22Rv1 (cell line): ENCODE measurements around the gene SDK1.
A peak's percentile ranks its signal among the peaks of the same experiment; 100 is the strongest.

ENCODE experiments used
- H3K27ac ChIP-seq: fragments of 450-650 bp; 2 replicates; pipeline ENCODE4 v1.5.1; 2017
- ZFX ChIP-seq: fragments of 450-650 bp; IDR thresholded peaks from 2 replicates; pipeline ENCODE4 v1.6.1; 2017; ENCODE audit warnings: antibody characterized with exemption, borderline replicate concordance
- TF ChIP-seq, protein P1 (sequence below): fragments of 450-650 bp; IDR thresholded peaks from 2 replicates; pipeline ENCODE4 v1.5.1; 2017; ENCODE audit warnings: mild to moderate bottlenecking

Gene SDK1

GRCh38 chr7:3591219-3591618 lies 290.2 kb downstream of the SDK1 start:
- TF ChIP-seq, protein P1, sequence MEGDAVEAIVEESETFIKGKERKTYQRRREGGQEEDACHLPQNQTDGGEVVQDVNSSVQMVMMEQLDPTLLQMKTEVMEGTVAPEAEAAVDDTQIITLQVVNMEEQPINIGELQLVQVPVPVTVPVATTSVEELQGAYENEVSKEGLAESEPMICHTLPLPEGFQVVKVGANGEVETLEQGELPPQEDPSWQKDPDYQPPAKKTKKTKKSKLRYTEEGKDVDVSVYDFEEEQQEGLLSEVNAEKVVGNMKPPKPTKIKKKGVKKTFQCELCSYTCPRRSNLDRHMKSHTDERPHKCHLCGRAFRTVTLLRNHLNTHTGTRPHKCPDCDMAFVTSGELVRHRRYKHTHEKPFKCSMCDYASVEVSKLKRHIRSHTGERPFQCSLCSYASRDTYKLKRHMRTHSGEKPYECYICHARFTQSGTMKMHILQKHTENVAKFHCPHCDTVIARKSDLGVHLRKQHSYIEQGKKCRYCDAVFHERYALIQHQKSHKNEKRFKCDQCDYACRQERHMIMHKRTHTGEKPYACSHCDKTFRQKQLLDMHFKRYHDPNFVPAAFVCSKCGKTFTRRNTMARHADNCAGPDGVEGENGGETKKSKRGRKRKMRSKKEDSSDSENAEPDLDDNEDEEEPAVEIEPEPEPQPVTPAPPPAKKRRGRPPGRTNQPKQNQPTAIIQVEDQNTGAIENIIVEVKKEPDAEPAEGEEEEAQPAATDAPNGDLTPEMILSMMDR: no peak
- no peak for TF ChIP-seq ZFX
- no peak overlapping the region for H3K27ac ChIP-seq

DNA sequence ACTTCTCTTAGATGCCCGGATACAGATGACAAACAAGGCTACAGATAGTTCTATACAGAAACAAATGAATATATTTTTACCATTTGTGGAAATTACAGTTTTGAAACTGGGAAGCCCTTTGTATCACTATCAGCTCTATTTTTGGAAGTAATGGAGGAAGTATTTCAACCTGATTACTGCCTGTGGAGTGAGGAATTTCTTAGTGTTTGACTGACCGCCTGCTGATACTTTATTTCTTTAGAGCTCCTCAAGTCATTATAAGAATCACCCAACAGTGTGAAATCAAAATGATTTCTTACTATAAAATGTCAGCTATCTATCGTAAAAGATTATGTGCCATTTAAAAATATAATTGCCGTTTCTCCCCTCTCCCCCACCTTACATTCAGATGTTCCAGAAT lies 290.9 kb downstream of the SDK1 start:
- H3K27ac ChIP-seq: no peak overlapping the region
- TF ChIP-seq, protein P1: no peak
- TF ChIP-seq ZFX: no peak

DNA sequence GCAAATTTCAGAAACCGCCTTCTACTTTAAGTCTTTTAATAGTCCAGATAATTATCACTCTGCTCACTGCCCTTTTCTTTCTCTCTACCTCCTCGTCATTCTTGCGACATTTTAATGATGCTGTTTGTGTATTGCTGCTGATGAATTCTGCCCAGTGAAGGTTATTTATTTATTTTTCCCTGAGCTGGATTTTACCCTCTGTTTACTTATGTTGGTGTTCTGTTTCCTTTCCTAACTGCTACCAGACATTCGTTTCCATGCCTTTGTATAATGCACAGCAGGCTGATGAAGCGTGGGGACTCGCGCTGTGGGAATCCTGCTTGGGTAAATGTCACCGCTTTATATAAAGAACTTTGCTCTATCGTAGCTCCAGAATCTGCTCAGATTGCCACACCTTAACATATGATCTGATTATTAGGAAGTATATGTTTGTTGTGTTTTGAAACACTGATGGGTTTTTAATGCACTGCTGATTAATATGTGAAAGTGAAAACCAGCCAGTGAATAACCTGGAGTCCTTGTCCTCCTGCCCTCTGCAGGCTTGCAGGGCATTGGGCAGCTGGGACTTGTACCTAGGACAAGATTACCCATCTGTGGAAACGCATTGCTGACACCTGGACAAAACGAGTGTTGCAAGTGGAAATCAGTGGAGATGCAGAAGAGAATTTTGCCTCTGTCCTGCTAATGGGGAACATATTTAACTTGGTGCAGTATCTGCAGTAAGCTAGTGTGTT lies 291.5 kb downstream of the SDK1 start:
- H3K27ac ChIP-seq: no peak overlapping the region
- TF ChIP-seq, protein P1: 0 out of 2 replicates have a peak, but pooled peaks have one; percentile 7
- TF ChIP-seq ZFX: no peak

GRCh38 chr7:3594901-3595300 lies 293.8 kb downstream of the SDK1 start:
- no peak overlapping the region for H3K27ac ChIP-seq
- TF ChIP-seq ZFX: no peak
- TF ChIP-seq, protein P1: no peak

DNA sequence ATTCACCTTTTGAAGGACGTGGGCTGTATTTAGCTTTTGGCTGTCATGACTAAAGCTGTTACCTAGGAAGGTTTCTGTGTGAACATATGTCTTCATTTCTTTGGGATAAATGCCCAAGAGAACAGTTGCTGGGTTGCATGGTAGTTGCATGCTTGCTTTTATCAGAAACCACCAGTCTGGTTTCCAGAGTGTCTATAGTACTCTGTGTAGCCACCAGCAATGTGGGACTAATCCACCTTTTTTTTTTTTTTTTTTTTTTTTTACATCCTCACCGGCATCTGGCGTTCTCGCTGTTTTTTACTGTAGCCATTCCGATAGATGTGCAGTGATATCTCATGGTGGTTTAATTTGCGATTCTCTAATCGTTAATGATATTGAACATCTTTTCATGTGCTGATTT lies 297.8 kb downstream of the SDK1 start:
- H3K27ac ChIP-seq: no peak overlapping the region
- TF ChIP-seq, protein P1: no peak
- TF ChIP-seq ZFX: no peak

- no peak overlapping the region for H3K27ac ChIP-seq
- no peak for TF ChIP-seq ZFX
- TF ChIP-seq, protein P1: no peak
Measured at GRCh38 chr7:3605222-3605621, 304.2 kb downstream of the SDK1 start.

GRCh38 chr7:3606436-3606835 lies 305.4 kb downstream of the SDK1 start:
- no peak for TF ChIP-seq ZFX
- TF ChIP-seq, protein P1: no peak
- no peak overlapping the region for H3K27ac ChIP-seq
